WI38 (cell line): ENCODE measurements around the gene MMP27.

Source experiments
- H3K4me3 ChIP-seq: 2 replicates; pipeline ENCODE4 v1.5.1; 2011; ENCODE audit warnings: low read depth, mild to moderate bottlenecking, control low read depth, low read length
- TF ChIP-seq, protein P1 (sequence below): IDR thresholded peaks from 2 replicates; pipeline ENCODE4 v1.5.1; 2012; ENCODE audit warnings: low read depth, mild to moderate bottlenecking, control low read depth, low read length

MMP27 gene

DNA sequence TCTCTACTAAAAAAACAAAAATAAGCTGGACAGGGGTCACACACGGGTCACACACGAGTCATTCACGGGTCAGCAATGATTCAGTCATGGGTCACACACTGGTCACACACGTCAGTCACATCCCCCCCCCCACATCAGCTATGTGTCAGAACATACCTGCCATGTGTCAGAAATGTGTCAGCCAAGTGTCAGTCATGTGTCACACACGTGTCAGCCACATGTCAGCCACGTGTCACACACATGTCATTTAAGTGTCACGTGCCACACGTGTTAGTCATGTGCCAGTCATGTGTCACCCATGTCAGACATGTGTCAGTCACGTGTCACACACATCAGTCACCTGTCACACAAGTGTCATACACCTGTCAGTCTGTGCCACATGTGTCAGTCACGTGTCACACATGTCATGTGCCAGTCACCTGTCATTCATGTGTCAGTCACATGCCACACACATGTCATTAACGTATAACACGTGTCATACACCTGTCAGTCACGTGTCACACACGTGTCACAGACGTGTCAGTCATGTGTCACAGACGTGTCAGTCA lies 51.8 kb downstream of the MMP27 start:
- TF ChIP-seq, protein P1, sequence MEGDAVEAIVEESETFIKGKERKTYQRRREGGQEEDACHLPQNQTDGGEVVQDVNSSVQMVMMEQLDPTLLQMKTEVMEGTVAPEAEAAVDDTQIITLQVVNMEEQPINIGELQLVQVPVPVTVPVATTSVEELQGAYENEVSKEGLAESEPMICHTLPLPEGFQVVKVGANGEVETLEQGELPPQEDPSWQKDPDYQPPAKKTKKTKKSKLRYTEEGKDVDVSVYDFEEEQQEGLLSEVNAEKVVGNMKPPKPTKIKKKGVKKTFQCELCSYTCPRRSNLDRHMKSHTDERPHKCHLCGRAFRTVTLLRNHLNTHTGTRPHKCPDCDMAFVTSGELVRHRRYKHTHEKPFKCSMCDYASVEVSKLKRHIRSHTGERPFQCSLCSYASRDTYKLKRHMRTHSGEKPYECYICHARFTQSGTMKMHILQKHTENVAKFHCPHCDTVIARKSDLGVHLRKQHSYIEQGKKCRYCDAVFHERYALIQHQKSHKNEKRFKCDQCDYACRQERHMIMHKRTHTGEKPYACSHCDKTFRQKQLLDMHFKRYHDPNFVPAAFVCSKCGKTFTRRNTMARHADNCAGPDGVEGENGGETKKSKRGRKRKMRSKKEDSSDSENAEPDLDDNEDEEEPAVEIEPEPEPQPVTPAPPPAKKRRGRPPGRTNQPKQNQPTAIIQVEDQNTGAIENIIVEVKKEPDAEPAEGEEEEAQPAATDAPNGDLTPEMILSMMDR, result no peak

DNA sequence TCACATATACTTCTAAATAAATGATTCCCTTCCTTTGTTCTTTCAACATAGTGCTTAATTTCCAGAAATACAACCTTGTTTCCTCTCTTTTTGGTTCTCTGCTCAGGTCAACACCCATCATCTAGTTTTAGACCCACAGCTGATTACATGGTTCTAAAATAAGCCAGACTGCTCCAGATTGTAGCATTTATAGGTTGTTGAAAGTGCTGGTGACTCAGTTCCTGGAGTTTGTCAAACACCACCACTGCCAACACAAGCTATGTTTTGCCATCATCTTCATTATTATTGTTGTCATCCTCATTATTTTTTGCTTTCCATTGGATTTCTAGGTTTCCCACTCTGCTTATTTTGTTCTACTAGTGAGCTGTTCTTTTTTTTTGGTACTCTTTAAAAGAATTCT lies 58.1 kb downstream of the MMP27 start:
- no peak overlapping the region for H3K4me3 ChIP-seq
- TF ChIP-seq, protein P1, result no peak

More for the DNA sequence above, 51.8 kb downstream of the MMP27 start:
- no peak overlapping the region for H3K4me3 ChIP-seq

DNA sequence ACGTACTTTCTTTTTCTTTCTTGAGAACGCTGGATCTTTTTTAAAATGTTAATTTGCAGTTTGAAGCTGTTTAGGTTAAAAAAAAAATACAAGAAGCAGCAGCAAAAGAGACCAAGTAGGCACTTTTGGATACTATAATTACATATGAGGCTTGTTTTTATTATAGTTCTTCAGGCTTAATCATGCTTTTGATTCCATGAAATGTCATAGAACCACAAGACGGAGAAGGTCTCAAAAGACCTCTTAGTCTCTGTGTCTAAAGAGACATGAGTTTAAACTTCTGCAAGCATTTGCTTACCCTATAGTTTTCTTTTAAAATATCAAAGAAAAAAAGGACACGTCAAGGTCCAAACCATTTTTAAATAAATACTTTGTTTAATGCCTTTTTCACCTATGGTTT lies 61.6 kb downstream of the MMP27 start:
- TF ChIP-seq, protein P1, result no peak
- no peak overlapping the region for H3K4me3 ChIP-seq
